Measurements from ENCODE around the gene SFT2D3.

Gene SFT2D3

GRCh38 chr2:127754186-127754585 lies 52.9 kb downstream of the SFT2D3 start:
- DNase-seq, result no peak
